H9 (cell line): ENCODE data around the gene KIF16B. TPM values are rescaled to one million over a fixed set of nuclear protein-coding genes. Genes with fewer than 3 reads are reported as not detected.

Experiments used
- DNase-seq: peaks from one replicate; pipeline ENCODE4 v3.0.0-alpha.2; 2017
- H2AFZ ChIP-seq: one replicate; pipeline ENCODE4 v1.6.1; 2013; ENCODE audit warnings: mild to moderate bottlenecking, low read length, control low read depth, moderate library complexity
- H2AK5ac ChIP-seq: 2 replicates; pipeline ENCODE4 v1.6.1; 2013; ENCODE audit warnings: low read length, control low read depth, mixed read lengths; ENCODE audit not compliant: insufficient read length
- H2BK120ac ChIP-seq: one replicate; pipeline ENCODE4 v1.6.1; 2013; ENCODE audit warnings: low read depth, mild to moderate bottlenecking, low read length, control low read depth, inconsistent platforms; ENCODE audit not compliant: poor library complexity, severe bottlenecking
- H2BK12ac ChIP-seq: 2 replicates; pipeline ENCODE4 v1.6.1; 2013; ENCODE audit warnings: low read length, control low read depth, mixed read lengths, low read depth; ENCODE audit not compliant: insufficient read length
- H2BK15ac ChIP-seq: 2 replicates; pipeline ENCODE4 v1.6.1; 2013; ENCODE audit warnings: low read depth, low read length, control low read depth
- H2BK20ac ChIP-seq: one replicate; pipeline ENCODE4 v1.6.1; 2013; ENCODE audit warnings: low read depth, mild to moderate bottlenecking, low read length, control low read depth, inconsistent platforms; ENCODE audit not compliant: poor library complexity, severe bottlenecking
- H2BK5ac ChIP-seq: 2 replicates; pipeline ENCODE4 v1.6.1; 2013; ENCODE audit warnings: low read length, control low read depth, mixed read lengths; ENCODE audit not compliant: insufficient read length
- H3K14ac ChIP-seq: 2 replicates; pipeline ENCODE4 v1.6.1; 2013; ENCODE audit warnings: low read length, control low read depth; ENCODE audit not compliant: insufficient read depth
- H3K18ac ChIP-seq: 2 replicates; pipeline ENCODE4 v1.6.1; 2013; ENCODE audit warnings: low read depth, mild to moderate bottlenecking, mixed read lengths, low read length, control low read depth; ENCODE audit not compliant: insufficient read length
- H3K23ac ChIP-seq: 2 replicates; pipeline ENCODE4 v1.6.1; 2013; ENCODE audit warnings: low read length, control low read depth, mixed read lengths, low read depth; ENCODE audit not compliant: insufficient read length
- H3K23me2 ChIP-seq: 2 replicates; pipeline ENCODE4 v1.6.1; 2013; ENCODE audit warnings: low read depth, mild to moderate bottlenecking, mixed read lengths, low read length, control low read depth; ENCODE audit not compliant: insufficient read length, poor library complexity, severe bottlenecking
- H3K27ac ChIP-seq: 2 replicates; pipeline ENCODE4 v1.5.1; 2013; ENCODE audit warnings: low read length, control low read depth, mixed read lengths, low read depth; ENCODE audit not compliant: insufficient read length
- H3K27me3 ChIP-seq: 2 replicates; pipeline ENCODE4 v1.6.1; 2013; ENCODE audit warnings: low read length, control low read depth, inconsistent platforms; ENCODE audit not compliant: insufficient read depth
- H3K4ac ChIP-seq: 2 replicates; pipeline ENCODE4 v1.6.1; 2013; ENCODE audit warnings: low read depth, mild to moderate bottlenecking, control low read depth, inconsistent platforms, low read length, moderate library complexity
- H3K4me1 ChIP-seq: 2 replicates; pipeline ENCODE4 v1.6.1; 2013; ENCODE audit warnings: low read length, control low read depth, inconsistent platforms; ENCODE audit not compliant: insufficient read depth
- H3K4me2 ChIP-seq: 2 replicates; pipeline ENCODE4 v1.6.1; 2013; ENCODE audit warnings: low read length, control low read depth, mixed read lengths; ENCODE audit not compliant: insufficient read length, insufficient read depth
- H3K56ac ChIP-seq: 2 replicates; pipeline ENCODE4 v1.6.1; 2013; ENCODE audit warnings: low read depth, mild to moderate bottlenecking, mixed read lengths, low read length, control low read depth; ENCODE audit not compliant: insufficient read length
- H3K79me1 ChIP-seq: 2 replicates; pipeline ENCODE4 v1.6.1; 2013; ENCODE audit warnings: low read depth, mild to moderate bottlenecking, moderate library complexity, low read length, control low read depth, inconsistent platforms; ENCODE audit not compliant: insufficient read depth, poor library complexity, severe bottlenecking
- H3K79me2 ChIP-seq: 2 replicates; pipeline ENCODE4 v1.6.1; 2013; ENCODE audit warnings: low read length, control low read depth, inconsistent platforms; ENCODE audit not compliant: insufficient read depth
- H3K9ac ChIP-seq: 2 replicates; pipeline ENCODE4 v1.6.1; 2013; ENCODE audit warnings: low read length, control low read depth, mixed read lengths; ENCODE audit not compliant: insufficient read length; ENCODE audit errors: extremely low read depth
- H3K9me3 ChIP-seq: one replicate; pipeline ENCODE4 v1.6.1; 2013; ENCODE audit warnings: low read depth, low read length, inconsistent platforms; ENCODE audit not compliant: control insufficient read depth
- H3T11ph ChIP-seq: one replicate; pipeline ENCODE4 v1.6.1; 2013; ENCODE audit warnings: mild to moderate bottlenecking, low read length, control low read depth, inconsistent platforms
- H4K20me1 ChIP-seq: one replicate; pipeline ENCODE4 v1.6.1; 2013; ENCODE audit not compliant: control insufficient read depth, insufficient read length, insufficient read depth
- H4K5ac ChIP-seq: 2 replicates; pipeline ENCODE4 v1.6.1; 2013; ENCODE audit warnings: low read depth, mild to moderate bottlenecking, mixed read lengths, low read length, control low read depth; ENCODE audit not compliant: insufficient read length
- H4K8ac ChIP-seq: replicated peaks from 2 replicates; pipeline ENCODE4 v1.6.1; 2013; ENCODE audit warnings: low read length, control low read depth, mixed read lengths, low read depth; ENCODE audit not compliant: insufficient read length
- H4K91ac ChIP-seq: 2 replicates; pipeline ENCODE4 v1.6.1; 2013; ENCODE audit warnings: low read depth, mild to moderate bottlenecking, moderate library complexity, mixed read lengths, low read length, control low read depth; ENCODE audit not compliant: insufficient read length
- H3K27ac Mint-ChIP-seq, 3 experiments: 2 replicates in 2 of 3; 3 replicates in 1 of 3; pipeline ENCODE4 v1.8.0; 2020 to 2021; ENCODE audit warnings: mixed read lengths in 3 of 3, mild to moderate bottlenecking in 1 of 3, moderate library complexity in 1 of 3
- H3K27me3 Mint-ChIP-seq: 2 replicates; pipeline ENCODE4 v1.8.0; 2021; ENCODE audit warnings: low read depth, mild to moderate bottlenecking, moderate library complexity, mixed read lengths
- H3K36me3 Mint-ChIP-seq, 3 experiments: 2 replicates in 2 of 3; 3 replicates in 1 of 3; pipeline ENCODE4 v1.8.0; 2020 to 2021; ENCODE audit warnings: low read depth in 3 of 3, mixed read lengths in 3 of 3; ENCODE audit not compliant: insufficient read depth in 1 of 3
- H3K4me1 Mint-ChIP-seq, 2 experiments: 2 replicates each; pipeline ENCODE4 v1.8.0; 2020; ENCODE audit warnings: mixed read lengths in 2 of 2
- H3K4me3 Mint-ChIP-seq, 2 experiments: 2 replicates in 1 of 2; 3 replicates in 1 of 2; pipeline ENCODE4 v1.8.0; 2020 to 2021; ENCODE audit warnings: mild to moderate bottlenecking in 2 of 2, mixed read lengths in 2 of 2, moderate library complexity in 1 of 2
- H3K9me3 Mint-ChIP-seq, 2 experiments: 2 replicates in 1 of 2; 3 replicates in 1 of 2; pipeline ENCODE4 v1.8.0; 2020; ENCODE audit warnings: mild to moderate bottlenecking in 2 of 2, mixed read lengths in 2 of 2, moderate library complexity in 1 of 2
- WGBS: extraction: QIAGEN DNeasy Blood & Tissue Kit; methylation state at CpG from one replicate; pipeline ENCODE4 v1.1.7; 2013; ENCODE audit warnings: missing lambda C conversion rate, low lambda C conversion rate, mixed read lengths; ENCODE audit not compliant: insufficient read length; ENCODE audit errors: extremely low coverage; 5-methylcytosine and 5-hydroxymethylcytosine counted together
- total RNA-seq: library from RNA; stranded (reverse); gene quantifications from 2 replicates; pipeline ENCODE4 v1.2.1, GENCODE V29; 2021
- TF ChIP-seq, protein P1 (sequence below): fragments of 200-600 bp; sonication (generic); conservative IDR thresholded peaks from 3 replicates; pipeline ENCODE4 v1.8.0; 2021; ENCODE audit warnings: antibody characterized with exemption, mild to moderate bottlenecking

Gene KIF16B
- total RNA-seq, 1 experiment from 2014 or later: 7.4 TPM

- Histone ChIP-seq H2BK15ac (no peak overlapping the region), H3K4me1 (no peaks in the 10 kb centered on the region), H2AFZ (no peak overlapping the region), H3K18ac (no peak overlapping the region), H2BK12ac (no peak overlapping the region), H2BK5ac (no peak overlapping the region), H3T11ph (no peak overlapping the region), H3K27me3 (no peaks in the 10 kb centered on the region), H2AK5ac (no peak overlapping the region), H3K14ac (no peak overlapping the region), H3K27ac (no peak overlapping the region), H4K20me1 (no peaks in the 10 kb centered on the region), H2BK20ac (no peak overlapping the region), H4K5ac (no peak overlapping the region), H2BK120ac (no peak overlapping the region), H3K4ac (no peak overlapping the region), H3K9me3 (no peaks in the 10 kb centered on the region), H3K23ac (no peak overlapping the region), H3K4me2 (no peak overlapping the region), H3K79me1 (no peaks in the 10 kb centered on the region), H3K9ac (no peak overlapping the region), H4K8ac (no peak overlapping the region), H3K79me2 (no peaks in the 10 kb centered on the region), H3K56ac (no peak overlapping the region), H4K91ac (no peak overlapping the region), H3K23me2 (no peaks in the 10 kb centered on the region)
- WGBS: no CpG with 5 or more reads among the region's 3 CpGs
- no peak for DNase-seq
- Mint-ChIP-seq H3K9me3 (no peaks in the 10 kb centered on the region), H3K4me1 (peaks cover 0 to 5% of the 10 kb centered on the region in 2 experiments; a peak in 1 of 4 replicates), H3K27me3 (no peaks in the 10 kb centered on the region), H3K27ac (no peak overlapping the region), H3K36me3 (peaks cover 0 to 1% (median 0%) of the 10 kb centered on the region in 3 experiments; a peak in 1 of 7 replicates), H3K4me3 (no peak overlapping the region)
- TF ChIP-seq, protein P1, sequence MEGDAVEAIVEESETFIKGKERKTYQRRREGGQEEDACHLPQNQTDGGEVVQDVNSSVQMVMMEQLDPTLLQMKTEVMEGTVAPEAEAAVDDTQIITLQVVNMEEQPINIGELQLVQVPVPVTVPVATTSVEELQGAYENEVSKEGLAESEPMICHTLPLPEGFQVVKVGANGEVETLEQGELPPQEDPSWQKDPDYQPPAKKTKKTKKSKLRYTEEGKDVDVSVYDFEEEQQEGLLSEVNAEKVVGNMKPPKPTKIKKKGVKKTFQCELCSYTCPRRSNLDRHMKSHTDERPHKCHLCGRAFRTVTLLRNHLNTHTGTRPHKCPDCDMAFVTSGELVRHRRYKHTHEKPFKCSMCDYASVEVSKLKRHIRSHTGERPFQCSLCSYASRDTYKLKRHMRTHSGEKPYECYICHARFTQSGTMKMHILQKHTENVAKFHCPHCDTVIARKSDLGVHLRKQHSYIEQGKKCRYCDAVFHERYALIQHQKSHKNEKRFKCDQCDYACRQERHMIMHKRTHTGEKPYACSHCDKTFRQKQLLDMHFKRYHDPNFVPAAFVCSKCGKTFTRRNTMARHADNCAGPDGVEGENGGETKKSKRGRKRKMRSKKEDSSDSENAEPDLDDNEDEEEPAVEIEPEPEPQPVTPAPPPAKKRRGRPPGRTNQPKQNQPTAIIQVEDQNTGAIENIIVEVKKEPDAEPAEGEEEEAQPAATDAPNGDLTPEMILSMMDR: no peak
Observed at GRCh38 chr20:16445482-16445881, 127.8 kb downstream of the KIF16B start.
